ENCODE data around the gene TXNDC12.
A peak's percentile ranks its signal among the peaks of the same experiment; 100 is the strongest.
"Not testable (repeated sequence)": the region's sequence is repeated elsewhere in the genome, so short reads cannot be mapped to it uniquely, and the experiment has no call there.

The TXNDC12 gene

DNA sequence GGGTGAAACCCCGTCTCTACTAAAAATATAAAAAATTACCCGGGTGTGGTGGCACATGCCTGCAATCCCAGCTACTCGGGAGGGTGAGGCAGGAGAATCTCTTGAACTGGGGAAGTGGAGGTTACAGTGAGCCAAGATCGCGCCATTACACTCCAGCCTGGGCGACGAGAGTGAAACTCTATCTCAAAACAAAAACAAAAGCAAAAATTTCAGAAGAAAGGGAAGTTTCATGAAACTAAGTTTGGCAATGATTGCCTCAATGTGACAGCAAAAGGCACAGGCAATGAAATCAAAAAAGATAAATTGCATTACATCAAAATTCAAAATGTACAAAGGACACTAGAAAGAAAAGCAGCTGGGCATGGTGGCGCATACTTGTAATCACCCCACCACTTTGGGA, 41.2 kb upstream of the TXNDC12 start:
- H3K36me3 ChIP-seq (ENCODE audit: control insufficient read depth in 2 of 2, insufficient read depth in 1 of 2, low read length in 2 of 2) = peaks cover 5% of the 10 kb centered on the region in 2 experiments
- POLR2A ChIA-PET = no interaction called here
- no peak overlapping the region for H3K27ac ChIP-seq (ENCODE audit: extremely low read depth, low read depth, low read length)
- TF ChIP-seq ZNF621 (tag by site-specific recombination; IDR thresholded peaks at IDR 0.05) = no peak
- no peak for TF ChIP-seq ZNF600 (tag by site-specific recombination; IDR thresholded peaks at IDR 0.05)
- TF ChIP-seq ZNF747 (tag by site-specific recombination; IDR thresholded peaks at IDR 0.05) = no peak
- TF ChIP-seq ZBTB8A (tag by site-specific recombination; IDR thresholded peaks at IDR 0.05) = no peak
- no peak for TF ChIP-seq ZNF184 (tag by site-specific recombination; IDR thresholded peaks at IDR 0.05)
- TF ChIP-seq ZNF571 (tag by site-specific recombination; IDR thresholded peaks at IDR 0.05) = no peak
- TF ChIP-seq ZNF549 (tag by site-specific recombination; IDR thresholded peaks at IDR 0.05) = no peak
- no peak for TF ChIP-seq ZBTB1 (tag by site-specific recombination; IDR thresholded peaks at IDR 0.05)
- no peak for TF ChIP-seq SP3 (tag by site-specific recombination; IDR thresholded peaks at IDR 0.05)
- no peak for TF ChIP-seq BCL6B (tag by site-specific recombination; IDR thresholded peaks at IDR 0.05)
- TF ChIP-seq ZNF776 (tag by site-specific recombination; IDR thresholded peaks at IDR 0.05; ENCODE audit: borderline replicate concordance) = no peak
- TF ChIP-seq ZBTB7A (tag by site-specific recombination; IDR thresholded peaks at IDR 0.05; ENCODE audit: low read depth) = no peak
- TF ChIP-seq GLI2 (tag by site-specific recombination; IDR thresholded peaks at IDR 0.05; ENCODE audit: borderline replicate concordance, low read depth) = no peak
- TF ChIP-seq ZNF639 (tag by site-specific recombination; IDR thresholded peaks at IDR 0.05) = no peak
- no peak for TF ChIP-seq ZNF391 (tag by site-specific recombination; IDR thresholded peaks at IDR 0.05; ENCODE audit: borderline replicate concordance, low read depth)
- TF ChIP-seq ZNF521 (tag by site-specific recombination; IDR thresholded peaks at IDR 0.05) = no peak
- TF ChIP-seq, protein P1, sequence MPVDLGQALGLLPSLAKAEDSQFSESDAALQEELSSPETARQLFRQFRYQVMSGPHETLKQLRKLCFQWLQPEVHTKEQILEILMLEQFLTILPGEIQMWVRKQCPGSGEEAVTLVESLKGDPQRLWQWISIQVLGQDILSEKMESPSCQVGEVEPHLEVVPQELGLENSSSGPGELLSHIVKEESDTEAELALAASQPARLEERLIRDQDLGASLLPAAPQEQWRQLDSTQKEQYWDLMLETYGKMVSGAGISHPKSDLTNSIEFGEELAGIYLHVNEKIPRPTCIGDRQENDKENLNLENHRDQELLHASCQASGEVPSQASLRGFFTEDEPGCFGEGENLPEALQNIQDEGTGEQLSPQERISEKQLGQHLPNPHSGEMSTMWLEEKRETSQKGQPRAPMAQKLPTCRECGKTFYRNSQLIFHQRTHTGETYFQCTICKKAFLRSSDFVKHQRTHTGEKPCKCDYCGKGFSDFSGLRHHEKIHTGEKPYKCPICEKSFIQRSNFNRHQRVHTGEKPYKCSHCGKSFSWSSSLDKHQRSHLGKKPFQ (tag by site-specific recombination; IDR thresholded peaks at IDR 0.05) = no peak
- TF ChIP-seq HOXA7 (CRISPR knock-in tag; IDR thresholded peaks at IDR 0.05; ENCODE audit: borderline replicate concordance) = no peak
- no peak for TF ChIP-seq ZBTB20 (tag by site-specific recombination; IDR thresholded peaks at IDR 0.05)
- CTCF ChIA-PET = interaction anchor here (0.7 kb wide), 1 partner anchor 8 kb away, joined by 3 read pairs; no protein-coding TSS in a partner anchor
- no peaks in the 10 kb centered on the region for H3K9me3 ChIP-seq (ENCODE audit: control insufficient read depth, insufficient read depth, low read depth, low read length)
- H3K4me3 ChIP-seq (ENCODE audit: low read depth, low read length) = no peak overlapping the region
- H3K4me1 ChIP-seq (ENCODE audit: control insufficient read depth, insufficient read depth, low read length) = no peaks in the 10 kb centered on the region

DNA sequence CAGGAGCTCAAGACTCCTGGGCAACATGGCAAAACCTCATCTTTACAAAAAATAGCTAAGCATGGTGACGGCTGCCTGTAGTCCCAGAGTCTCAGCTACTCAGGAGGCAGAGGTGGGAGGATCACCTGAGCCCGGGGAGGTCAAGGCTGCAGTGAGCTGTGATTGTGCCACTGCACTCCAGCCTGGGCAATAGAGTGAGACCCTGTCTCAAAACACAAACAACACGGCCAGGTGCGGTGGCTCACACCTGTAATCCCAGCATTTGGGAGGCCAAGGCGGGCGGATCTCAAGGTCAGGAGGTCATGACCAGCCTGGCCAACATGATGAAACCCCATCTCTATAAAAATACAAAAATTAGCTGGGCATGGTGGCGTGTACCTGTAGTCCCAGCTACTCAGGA, 39.3 kb upstream of the TXNDC12 start:
- H3K27ac ChIP-seq (ENCODE audit: extremely low read depth, low read depth, low read length); POLR2A ChIA-PET; H3K9me3 ChIP-seq (ENCODE audit: control insufficient read depth, insufficient read depth, low read depth, low read length); H3K4me1 ChIP-seq (ENCODE audit: control insufficient read depth, insufficient read depth, low read length); CTCF ChIA-PET; H3K4me3 ChIP-seq (ENCODE audit: low read depth, low read length): not testable (repeated sequence)
- peaks cover 19 to 23% of the 10 kb centered on the region in 2 experiments for H3K36me3 ChIP-seq (ENCODE audit: control insufficient read depth in 2 of 2, insufficient read depth in 1 of 2, low read length in 2 of 2)
- TF ChIP-seq ZNF121 (tag by site-specific recombination; IDR thresholded peaks at IDR 0.05) = peak; percentile 92
- TF ChIP-seq BCL11A (tag by site-specific recombination; IDR thresholded peaks at IDR 0.05; ENCODE audit: low read depth) = peak; percentile 49; the same call in 1 of the 2 replicates
- TF ChIP-seq BCL11B (tag by site-specific recombination; IDR thresholded peaks at IDR 0.05; ENCODE audit: low read depth) = peak; percentile 80

- H3K27ac ChIP-seq (ENCODE audit: extremely low read depth, low read depth, low read length); H3K4me1 ChIP-seq (ENCODE audit: control insufficient read depth, insufficient read depth, low read length); POLR2A ChIA-PET; H3K4me3 ChIP-seq (ENCODE audit: low read depth, low read length); H3K9me3 ChIP-seq (ENCODE audit: control insufficient read depth, insufficient read depth, low read depth, low read length): not testable (repeated sequence)
- CTCF ChIA-PET = interaction anchor here (1.1 kb wide), 1 partner anchor 8 kb away, joined by 3 read pairs; no protein-coding TSS in a partner anchor
- peaks cover 44 to 65% of the 10 kb centered on the region in 2 experiments for H3K36me3 ChIP-seq (ENCODE audit: control insufficient read depth in 2 of 2, insufficient read depth in 1 of 2, low read length in 2 of 2)
These were observed 32.9 kb upstream of the TXNDC12 start for GRCh38 chr1:52087892-52088291.
